Stomach (tissue), 9 donors: Measurements from ENCODE around the gene BRF1. TPM values are rescaled to one million over a fixed set of nuclear protein-coding genes. Genes with fewer than 3 reads are reported as not detected.

Source experiments
- DNase-seq, 2 donors: peaks; one replicate each; pipeline versions ENCODE4 v3.0.0 to v3.0.0-alpha.2; 2013 to 2019
- H3K27ac ChIP-seq, 5 donors: fragments of 200-600 bp in 4 of 5; sonication (generic) in 4 of 5; one replicate each; pipeline ENCODE4 v1.5.1; 2013 to 2019; ENCODE audit warnings: mild to moderate bottlenecking in 1 of 5, moderate library complexity in 1 of 5
- H3K27me3 ChIP-seq, 3 donors: fragments of 200-600 bp; sonication (generic); one replicate each; pipeline ENCODE4 v1.5.1; 2017 to 2019; ENCODE audit warnings: mixed run types in 1 of 3
- H3K36me3 ChIP-seq, 4 donors: fragments of 200-600 bp; sonication (generic); 1 replicate in 3 of 4; 2 replicates in 1 of 4; pipeline ENCODE4 v1.5.1; 2016 to 2019
- H3K4me1 ChIP-seq, 4 donors: fragments of 200-600 bp; sonication (generic); one replicate each; pipeline ENCODE4 v1.5.1; 2016 to 2019
- H3K4me3 ChIP-seq, 4 donors: fragments of 200-600 bp; sonication (generic) in 3 of 4; one replicate each; pipeline ENCODE4 v1.5.1; 2016 to 2019; ENCODE audit warnings: mild to moderate bottlenecking in 1 of 4
- H3K9me3 ChIP-seq, 4 donors: fragments of 200-600 bp; sonication (generic); one replicate each; pipeline ENCODE4 v1.5.1; 2016 to 2019
- CTCF ChIP-seq, 7 experiments: fragments of 450-650 bp in 4 of 7; fragments of 200-600 bp in 3 of 7; sonication (generic) in 3 of 7; IDR thresholded peaks; one replicate each; pipeline ENCODE4 v1.5.1; 2016 to 2019; ENCODE audit warnings: antibody characterized with exemption in 7 of 7, control low read depth in 2 of 7, mild to moderate bottlenecking in 1 of 7
- EP300 ChIP-seq: sonication (generic); formaldehyde crosslinking; IDR thresholded peaks from one replicate; pipeline ENCODE4 v1.6.1; 2017; ENCODE audit warnings: antibody characterized with exemption
- POLR2A ChIP-seq, 4 donors: fragments of 450-650 bp; IDR thresholded peaks; one replicate each; pipeline ENCODE4 v1.6.1; 2016; ENCODE audit warnings: antibody characterized with exemption in 4 of 4, control low read depth in 2 of 4, mild to moderate bottlenecking in 1 of 4, moderate library complexity in 1 of 4
- POLR2AphosphoS5 ChIP-seq, 3 donors: sonication (generic); formaldehyde crosslinking; IDR thresholded peaks; one replicate each; pipeline ENCODE4 v1.6.1; 2016; ENCODE audit warnings: antibody characterized with exemption in 3 of 3
- WGBS, 5 donors: extraction: QIAGEN DNeasy Blood & Tissue Kit in 3 of 5; methylation state at CpG; one replicate each; pipeline versions ENCODE4 v1.1.5 to v1.1.7; 2013 to 2018; 5-methylcytosine and 5-hydroxymethylcytosine counted together
- intact Hi-C: fragments of 100-400 bp; cut with DNase I; formaldehyde crosslinking; loops from one replicate; pipeline ENCODE4 v1.15.1; 2023; ENCODE audit warnings: low total_unique reads
- polyA plus RNA-seq, 3 donors: library from polyadenylated mRNA; stranded (reverse); fragments of 200-250 nt; gene quantifications; one replicate each; pipeline ENCODE4 v1.2.3, GENCODE V29; 2013
- total RNA-seq, 5 donors: library from RNA; depleted of rRNA; stranded (reverse); fragments of >200 nt; gene quantifications; one replicate each; pipeline versions ENCODE4 v1.1.0 to v1.2.3, GENCODE V29; 2014 to 2016
- donor health status: healthy with polysubstance abuse.
- donor health status: Bipolar disorder and iron deficiency.
- donor health status: healthy.

BRF1 gene
- total and polyA plus RNA-seq, 8 donors, result 9.2 to 141 (median 33.9) TPM

- DNase-seq, result peak; percentile 62 to 84
- Histone ChIP-seq H3K9me3 (no peaks in the 10 kb centered on the region), H3K4me3 (no peak overlapping the region), H3K27me3 (peaks cover 4 to 39% (median 21%) of the 10 kb centered on the region in 3 donors), H3K4me1 (peaks cover 31 to 63% (median 55%) of the 10 kb centered on the region in 4 donors), H3K27ac (peak overlapping the region in 1 of 5 donors; percentile 29), H3K36me3 (peaks cover 0 to 8% (median 6%) of the 10 kb centered on the region in 4 donors)
- 30 to 59% (median 42%) methylated on average over 16 to 24 of the region's 24 CpGs for WGBS, 5 donors
- intact Hi-C loops, result loop anchor here (5.0 to 10.0 kb wide), 2 partner anchors 80 to 148 kb away; no protein-coding TSS in a partner anchor
- TF ChIP-seq POLR2A (IDR thresholded peaks at IDR 0.05), result no peak
- TF ChIP-seq POLR2AphosphoS5 (IDR thresholded peaks at IDR 0.05), result peak in 2 of 3 donors; percentile 19 to 41
Measured at GRCh38 chr14:105204206-105204930, 96.4 kb downstream of the BRF1 start.

GRCh38 chr14:105203701-105204100 is 97.1 kb downstream of the BRF1 start:
- no peak for TF ChIP-seq CTCF (IDR thresholded peaks at IDR 0.05)
- TF ChIP-seq EP300, result no peak
- no peak for TF ChIP-seq POLR2A (IDR thresholded peaks at IDR 0.05)
- TF ChIP-seq POLR2AphosphoS5 (IDR thresholded peaks at IDR 0.05), result no peak
- Histone ChIP-seq H3K36me3 (peaks cover 0 to 1% (median under 1%) of the 10 kb centered on the region in 4 donors), H3K4me1 (peaks cover 31 to 63% (median 56%) of the 10 kb centered on the region in 4 donors), H3K27ac (no peak overlapping the region), H3K4me3 (no peak overlapping the region), H3K27me3 (peaks cover 4 to 45% (median 28%) of the 10 kb centered on the region in 3 donors), H3K9me3 (no peaks in the 10 kb centered on the region)
- intact Hi-C loops, result loop anchor here (5.0 to 10.0 kb wide), 2 partner anchors 81 to 149 kb away; no protein-coding TSS in a partner anchor
- 22 to 81% (median 72%) methylated on average over 1 to 6 of the region's 6 CpGs for WGBS, 5 donors
- DNase-seq, result no peak

GRCh38 chr14:105203057-105203531 is 97.7 kb downstream of the BRF1 start:
- Histone ChIP-seq H3K27me3 (peaks cover 4 to 51% (median 34%) of the 10 kb centered on the region in 3 donors), H3K4me1 (peaks cover 31 to 66% (median 58%) of the 10 kb centered on the region in 4 donors), H3K4me3 (no peak overlapping the region), H3K9me3 (no peaks in the 10 kb centered on the region), H3K27ac (no peak overlapping the region), H3K36me3 (no peaks in the 10 kb centered on the region)
- intact Hi-C loops, result loop anchor here (5.0 to 10.0 kb wide), 2 partner anchors 82 to 149 kb away; no protein-coding TSS in a partner anchor
- 5 to 14% (median 6%) methylated on average over 15 to 18 of the region's 18 CpGs for WGBS, 5 donors
- TF ChIP-seq CTCF (IDR thresholded peaks at IDR 0.05) (peak in 6 of 7 experiments; percentile 85 to 97 (median 91)), POLR2AphosphoS5 (IDR thresholded peaks at IDR 0.05) (peak in 1 of 3 donors; percentile 54), EP300 (no peak), POLR2A (IDR thresholded peaks at IDR 0.05) (no peak)
- DNase-seq, result peak; percentile 85 to 89

- Histone ChIP-seq H3K27me3 (peaks cover 4 to 62% (median 43%) of the 10 kb centered on the region in 3 donors), H3K4me3 (no peak overlapping the region), H3K27ac (peak overlapping the region in 4 of 5 donors; percentile 6 to 42 (median 23)), H3K36me3 (no peaks in the 10 kb centered on the region), H3K4me1 (peaks cover 32 to 69% (median 59%) of the 10 kb centered on the region in 4 donors), H3K9me3 (no peaks in the 10 kb centered on the region)
- DNase-seq, result peak in 1 of 2 donors; percentile 48
- intact Hi-C loops, result loop anchor here (5.0 to 10.0 kb wide), 2 partner anchors 83 to 150 kb away; no protein-coding TSS in a partner anchor
- TF ChIP-seq EP300, result no peak
- no peak for TF ChIP-seq POLR2AphosphoS5 (IDR thresholded peaks at IDR 0.05)
- TF ChIP-seq CTCF (IDR thresholded peaks at IDR 0.05), result no peak
- TF ChIP-seq POLR2A (IDR thresholded peaks at IDR 0.05), result no peak
- 45 to 60% (median 50%) methylated on average over 6 to 20 of the region's 20 CpGs for WGBS, 5 donors
Measured at GRCh38 chr14:105201925-105202513, 98.8 kb downstream of the BRF1 start.
